H9 (cell line): ENCODE data around the gene PAX8. TPM values are rescaled to one million over a fixed set of nuclear protein-coding genes. Genes with fewer than 3 reads are reported as not detected.

Experiments used
- DNase-seq: peaks from one replicate; pipeline ENCODE4 v3.0.0-alpha.2; 2017
- H2AFZ ChIP-seq: one replicate; pipeline ENCODE4 v1.6.1; 2013; ENCODE audit warnings: mild to moderate bottlenecking, low read length, control low read depth, moderate library complexity
- H2AK5ac ChIP-seq: 2 replicates; pipeline ENCODE4 v1.6.1; 2013; ENCODE audit warnings: low read length, control low read depth, mixed read lengths; ENCODE audit not compliant: insufficient read length
- H2BK120ac ChIP-seq: one replicate; pipeline ENCODE4 v1.6.1; 2013; ENCODE audit warnings: low read depth, mild to moderate bottlenecking, low read length, control low read depth, inconsistent platforms; ENCODE audit not compliant: poor library complexity, severe bottlenecking
- H2BK12ac ChIP-seq: 2 replicates; pipeline ENCODE4 v1.6.1; 2013; ENCODE audit warnings: low read length, control low read depth, mixed read lengths, low read depth; ENCODE audit not compliant: insufficient read length
- H2BK15ac ChIP-seq: 2 replicates; pipeline ENCODE4 v1.6.1; 2013; ENCODE audit warnings: low read depth, low read length, control low read depth
- H2BK20ac ChIP-seq: one replicate; pipeline ENCODE4 v1.6.1; 2013; ENCODE audit warnings: low read depth, mild to moderate bottlenecking, low read length, control low read depth, inconsistent platforms; ENCODE audit not compliant: poor library complexity, severe bottlenecking
- H2BK5ac ChIP-seq: 2 replicates; pipeline ENCODE4 v1.6.1; 2013; ENCODE audit warnings: low read length, control low read depth, mixed read lengths; ENCODE audit not compliant: insufficient read length
- H3K14ac ChIP-seq: 2 replicates; pipeline ENCODE4 v1.6.1; 2013; ENCODE audit warnings: low read length, control low read depth; ENCODE audit not compliant: insufficient read depth
- H3K18ac ChIP-seq: 2 replicates; pipeline ENCODE4 v1.6.1; 2013; ENCODE audit warnings: low read depth, mild to moderate bottlenecking, mixed read lengths, low read length, control low read depth; ENCODE audit not compliant: insufficient read length
- H3K23ac ChIP-seq: 2 replicates; pipeline ENCODE4 v1.6.1; 2013; ENCODE audit warnings: low read length, control low read depth, mixed read lengths, low read depth; ENCODE audit not compliant: insufficient read length
- H3K23me2 ChIP-seq: 2 replicates; pipeline ENCODE4 v1.6.1; 2013; ENCODE audit warnings: low read depth, mild to moderate bottlenecking, mixed read lengths, low read length, control low read depth; ENCODE audit not compliant: insufficient read length, poor library complexity, severe bottlenecking
- H3K27ac ChIP-seq: 2 replicates; pipeline ENCODE4 v1.5.1; 2013; ENCODE audit warnings: low read length, control low read depth, mixed read lengths, low read depth; ENCODE audit not compliant: insufficient read length
- H3K27me3 ChIP-seq: 2 replicates; pipeline ENCODE4 v1.6.1; 2013; ENCODE audit warnings: low read length, control low read depth, inconsistent platforms; ENCODE audit not compliant: insufficient read depth
- H3K4ac ChIP-seq: 2 replicates; pipeline ENCODE4 v1.6.1; 2013; ENCODE audit warnings: low read depth, mild to moderate bottlenecking, control low read depth, inconsistent platforms, low read length, moderate library complexity
- H3K4me1 ChIP-seq: 2 replicates; pipeline ENCODE4 v1.6.1; 2013; ENCODE audit warnings: low read length, control low read depth, inconsistent platforms; ENCODE audit not compliant: insufficient read depth
- H3K4me2 ChIP-seq: 2 replicates; pipeline ENCODE4 v1.6.1; 2013; ENCODE audit warnings: low read length, control low read depth, mixed read lengths; ENCODE audit not compliant: insufficient read length, insufficient read depth
- H3K56ac ChIP-seq: 2 replicates; pipeline ENCODE4 v1.6.1; 2013; ENCODE audit warnings: low read depth, mild to moderate bottlenecking, mixed read lengths, low read length, control low read depth; ENCODE audit not compliant: insufficient read length
- H3K79me1 ChIP-seq: 2 replicates; pipeline ENCODE4 v1.6.1; 2013; ENCODE audit warnings: low read depth, mild to moderate bottlenecking, moderate library complexity, low read length, control low read depth, inconsistent platforms; ENCODE audit not compliant: insufficient read depth, poor library complexity, severe bottlenecking
- H3K79me2 ChIP-seq: 2 replicates; pipeline ENCODE4 v1.6.1; 2013; ENCODE audit warnings: low read length, control low read depth, inconsistent platforms; ENCODE audit not compliant: insufficient read depth
- H3K9ac ChIP-seq: 2 replicates; pipeline ENCODE4 v1.6.1; 2013; ENCODE audit warnings: low read length, control low read depth, mixed read lengths; ENCODE audit not compliant: insufficient read length; ENCODE audit errors: extremely low read depth
- H3K9me3 ChIP-seq: one replicate; pipeline ENCODE4 v1.6.1; 2013; ENCODE audit warnings: low read depth, low read length, inconsistent platforms; ENCODE audit not compliant: control insufficient read depth
- H3T11ph ChIP-seq: one replicate; pipeline ENCODE4 v1.6.1; 2013; ENCODE audit warnings: mild to moderate bottlenecking, low read length, control low read depth, inconsistent platforms
- H4K20me1 ChIP-seq: one replicate; pipeline ENCODE4 v1.6.1; 2013; ENCODE audit not compliant: control insufficient read depth, insufficient read length, insufficient read depth
- H4K5ac ChIP-seq: 2 replicates; pipeline ENCODE4 v1.6.1; 2013; ENCODE audit warnings: low read depth, mild to moderate bottlenecking, mixed read lengths, low read length, control low read depth; ENCODE audit not compliant: insufficient read length
- H4K8ac ChIP-seq: replicated peaks from 2 replicates; pipeline ENCODE4 v1.6.1; 2013; ENCODE audit warnings: low read length, control low read depth, mixed read lengths, low read depth; ENCODE audit not compliant: insufficient read length
- H4K91ac ChIP-seq: 2 replicates; pipeline ENCODE4 v1.6.1; 2013; ENCODE audit warnings: low read depth, mild to moderate bottlenecking, moderate library complexity, mixed read lengths, low read length, control low read depth; ENCODE audit not compliant: insufficient read length
- H3K27ac Mint-ChIP-seq, 3 experiments: 2 replicates in 2 of 3; 3 replicates in 1 of 3; pipeline ENCODE4 v1.8.0; 2020 to 2021; ENCODE audit warnings: mixed read lengths in 3 of 3, mild to moderate bottlenecking in 1 of 3, moderate library complexity in 1 of 3
- H3K27me3 Mint-ChIP-seq: 2 replicates; pipeline ENCODE4 v1.8.0; 2021; ENCODE audit warnings: low read depth, mild to moderate bottlenecking, moderate library complexity, mixed read lengths
- H3K36me3 Mint-ChIP-seq, 3 experiments: 2 replicates in 2 of 3; 3 replicates in 1 of 3; pipeline ENCODE4 v1.8.0; 2020 to 2021; ENCODE audit warnings: low read depth in 3 of 3, mixed read lengths in 3 of 3; ENCODE audit not compliant: insufficient read depth in 1 of 3
- H3K4me1 Mint-ChIP-seq, 2 experiments: 2 replicates each; pipeline ENCODE4 v1.8.0; 2020; ENCODE audit warnings: mixed read lengths in 2 of 2
- H3K4me3 Mint-ChIP-seq, 2 experiments: 2 replicates in 1 of 2; 3 replicates in 1 of 2; pipeline ENCODE4 v1.8.0; 2020 to 2021; ENCODE audit warnings: mild to moderate bottlenecking in 2 of 2, mixed read lengths in 2 of 2, moderate library complexity in 1 of 2
- H3K9me3 Mint-ChIP-seq, 2 experiments: 2 replicates in 1 of 2; 3 replicates in 1 of 2; pipeline ENCODE4 v1.8.0; 2020; ENCODE audit warnings: mild to moderate bottlenecking in 2 of 2, mixed read lengths in 2 of 2, moderate library complexity in 1 of 2
- CTCF ChIP-seq: fragments of 200-600 bp; sonication (generic); conservative IDR thresholded peaks from 3 replicates; pipeline ENCODE4 v1.8.0; 2021; ENCODE audit warnings: antibody characterized with exemption, mild to moderate bottlenecking
- WGBS: extraction: QIAGEN DNeasy Blood & Tissue Kit; methylation state at CpG from one replicate; pipeline ENCODE4 v1.1.7; 2013; ENCODE audit warnings: missing lambda C conversion rate, low lambda C conversion rate, mixed read lengths; ENCODE audit not compliant: insufficient read length; ENCODE audit errors: extremely low coverage; 5-methylcytosine and 5-hydroxymethylcytosine counted together
- total RNA-seq: library from RNA; stranded (reverse); gene quantifications from 2 replicates; pipeline ENCODE4 v1.2.1, GENCODE V29; 2021

PAX8 gene
- total RNA-seq, 1 experiment from 2014 or later, result not detected

GRCh38 chr2:113223813-113224212, 54.9 kb downstream of the PAX8 start:
- Histone ChIP-seq H2BK12ac (no peak overlapping the region), H2BK15ac (no peak overlapping the region), H3K18ac (no peak overlapping the region), H2BK5ac (no peak overlapping the region), H2AFZ (no peak overlapping the region), H3K79me2 (no peaks in the 10 kb centered on the region), H3K4me1 (no peaks in the 10 kb centered on the region), H3T11ph (no peak overlapping the region), H3K27ac (no peak overlapping the region), H4K20me1 (no peaks in the 10 kb centered on the region), H3K14ac (no peak overlapping the region), H3K27me3 (no peaks in the 10 kb centered on the region), H4K91ac (no peak overlapping the region), H2BK120ac (no peak overlapping the region), H3K23me2 (no peaks in the 10 kb centered on the region), H3K4ac (no peak overlapping the region), H3K79me1 (no peaks in the 10 kb centered on the region), H2AK5ac (no peak overlapping the region), H3K4me2 (no peak overlapping the region), H3K9me3 (no peaks in the 10 kb centered on the region), H2BK20ac (no peak overlapping the region), H3K56ac (no peak overlapping the region), H4K8ac (no peak overlapping the region), H3K23ac (no peak overlapping the region), H4K5ac (no peak overlapping the region), H3K9ac (no peak overlapping the region)
- H3K36me3 Mint-ChIP-seq, result no peaks in the 10 kb centered on the region
- peaks cover 5 to 10% of the 10 kb centered on the region in 2 experiments for H3K4me1 Mint-ChIP-seq
- TF ChIP-seq CTCF, result no peak
- H3K9me3 Mint-ChIP-seq, result no peaks in the 10 kb centered on the region
- WGBS, result 100% methylated on average over 1 of the region's 1 CpG
- no peak overlapping the region for H3K27ac Mint-ChIP-seq
- no peak overlapping the region for H3K4me3 Mint-ChIP-seq
- no peak for DNase-seq
- H3K27me3 Mint-ChIP-seq, result peaks cover 3% of the 10 kb centered on the region
